HUDEP-2 (cell line): ENCODE results near the gene CAT.
A peak's percentile ranks its signal among the peaks of the same experiment; 100 is the strongest.
"Not testable (repeated sequence)": the region's sequence is repeated elsewhere in the genome, so short reads cannot be mapped to it uniquely, and the experiment has no call there.

ENCODE experiments used
- DNase-seq, 76 experiments: peaks; one replicate each; lab custom pipeline; 2025; ENCODE audit not compliant: unreplicated experiment in 76 of 76; lab: John Stamatoyannopoulos, UW

CAT gene

DNA sequence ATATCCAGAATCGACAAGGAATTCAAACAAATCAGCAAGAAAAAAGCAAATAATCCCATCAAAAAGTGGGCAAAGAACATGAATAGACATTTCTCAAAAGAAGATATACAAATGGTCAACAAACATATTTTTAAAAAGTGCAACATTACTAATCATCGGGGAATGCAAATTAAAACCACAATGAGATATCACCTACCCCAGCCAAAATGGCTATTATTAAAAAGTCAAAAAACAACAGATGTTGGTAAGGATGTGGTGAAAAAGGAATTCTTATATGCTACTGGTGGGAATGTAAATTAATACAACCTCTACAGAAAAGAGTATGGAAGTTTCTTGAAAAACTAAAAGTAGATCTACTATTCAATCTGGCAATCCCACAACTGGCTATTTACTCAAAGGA lies 13.9 kb upstream of the CAT start:
- not testable (repeated sequence) for DNase-seq

DNA sequence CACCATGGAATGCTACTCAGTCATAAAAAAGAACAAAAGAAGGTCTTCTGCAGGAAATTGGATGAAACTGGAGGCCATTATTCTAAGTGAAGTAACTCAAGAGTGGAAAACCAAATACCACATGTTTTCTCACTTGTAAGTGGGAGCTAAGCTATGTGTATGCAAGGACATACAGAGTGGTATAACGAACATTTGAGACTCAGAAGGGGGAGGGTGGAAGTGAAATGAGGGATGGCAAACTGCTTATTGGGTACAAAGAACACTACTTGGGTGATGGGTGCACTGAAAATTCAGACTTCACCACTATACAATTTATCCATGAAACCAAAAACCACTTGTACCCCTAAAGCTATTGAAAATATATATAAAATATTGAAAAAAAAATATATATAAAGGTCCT lies 13.4 kb upstream of the CAT start:
- DNase-seq: no peak

DNA sequence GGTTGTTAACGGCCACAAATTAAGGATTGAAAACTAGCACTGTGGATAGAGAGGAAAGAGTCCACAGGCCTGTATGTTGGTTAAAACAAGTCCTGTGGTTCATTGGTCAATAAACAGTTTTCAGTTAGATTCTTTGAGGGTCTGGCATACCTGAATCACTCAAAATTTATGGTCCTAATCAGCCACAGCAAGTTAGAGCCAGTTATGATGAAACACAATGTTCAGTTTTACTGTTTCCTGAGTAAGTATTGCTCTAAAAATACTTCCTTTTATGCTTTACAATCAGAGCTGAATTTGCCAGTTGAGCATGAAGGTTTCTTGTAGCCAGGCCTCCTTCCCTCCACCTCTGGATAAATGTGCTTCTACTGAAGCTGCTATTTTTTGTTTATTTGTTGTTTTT lies 12.9 kb upstream of the CAT start:
- no peak for DNase-seq

DNA sequence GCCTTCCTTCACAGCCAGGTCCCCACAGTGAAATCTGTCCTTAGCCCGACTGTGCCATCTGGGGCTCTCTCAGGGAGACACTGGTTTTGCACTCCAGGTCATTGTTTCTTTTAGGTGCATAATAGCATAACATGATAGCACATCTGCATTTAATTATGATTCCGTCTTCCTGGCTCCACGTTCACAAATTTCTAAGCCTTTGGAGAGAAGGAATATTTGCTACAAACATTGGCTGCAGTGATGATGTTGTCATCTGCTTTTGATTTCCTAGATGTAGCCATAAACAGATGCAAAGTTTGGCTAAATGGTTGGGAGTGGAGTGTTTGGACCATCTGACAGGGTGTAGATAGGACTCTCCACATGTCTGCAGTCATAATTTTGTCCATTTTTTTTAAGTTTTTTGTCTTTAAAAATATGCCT lies 12.0 kb upstream of the CAT start:
- DNase-seq: no peak

DNA sequence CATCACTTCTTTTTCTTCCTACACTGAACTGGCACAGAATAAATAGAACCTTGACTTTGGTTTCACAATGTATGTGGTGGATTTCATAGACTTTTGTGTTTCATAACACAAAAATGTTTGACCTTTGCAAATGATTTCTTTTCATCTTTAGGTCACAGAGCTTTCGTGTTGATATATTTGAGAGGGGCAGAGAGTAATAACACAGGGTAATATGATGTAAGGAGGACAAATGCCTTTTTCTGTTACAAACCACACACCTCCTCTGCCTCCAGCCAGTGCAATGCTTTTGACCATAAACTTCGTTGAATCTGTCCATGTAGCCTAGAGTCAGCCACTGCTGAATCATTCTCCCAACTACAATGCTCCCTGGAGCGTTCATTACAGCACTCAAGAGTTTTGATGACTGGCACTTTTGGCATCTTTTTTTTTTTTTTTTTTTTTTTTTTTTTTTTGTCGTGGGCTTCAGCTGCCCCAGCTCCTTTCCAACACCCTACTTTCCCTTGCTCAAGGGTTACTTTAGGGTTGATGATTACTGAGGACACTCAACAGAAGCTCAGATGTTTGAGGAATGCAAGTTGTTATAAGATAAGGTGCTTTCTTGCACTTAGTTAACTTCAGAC lies 11.4 kb upstream of the CAT start:
- DNase-seq: peak in 1 of 76 experiments; percentile 20

DNA sequence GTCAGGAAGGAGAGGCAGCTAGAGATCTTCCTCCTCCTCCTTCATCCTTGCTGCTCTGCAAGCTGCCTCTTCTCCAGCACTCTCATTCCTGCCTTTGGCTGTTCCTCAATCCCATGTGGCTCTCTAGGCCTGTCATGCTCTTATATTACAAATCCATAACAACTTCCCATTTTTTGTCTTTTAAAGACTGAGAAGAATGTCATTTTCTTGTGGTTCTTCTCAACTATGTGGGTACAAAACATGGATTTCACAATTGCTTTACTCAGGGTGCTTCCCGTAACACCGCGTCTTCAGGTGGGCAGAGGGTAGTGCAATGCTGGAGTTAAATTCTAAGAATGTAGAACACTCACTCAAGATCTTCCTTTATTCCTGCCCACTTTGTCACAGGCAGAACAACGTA lies 6.8 kb upstream of the CAT start:
- DNase-seq: no peak

DNA sequence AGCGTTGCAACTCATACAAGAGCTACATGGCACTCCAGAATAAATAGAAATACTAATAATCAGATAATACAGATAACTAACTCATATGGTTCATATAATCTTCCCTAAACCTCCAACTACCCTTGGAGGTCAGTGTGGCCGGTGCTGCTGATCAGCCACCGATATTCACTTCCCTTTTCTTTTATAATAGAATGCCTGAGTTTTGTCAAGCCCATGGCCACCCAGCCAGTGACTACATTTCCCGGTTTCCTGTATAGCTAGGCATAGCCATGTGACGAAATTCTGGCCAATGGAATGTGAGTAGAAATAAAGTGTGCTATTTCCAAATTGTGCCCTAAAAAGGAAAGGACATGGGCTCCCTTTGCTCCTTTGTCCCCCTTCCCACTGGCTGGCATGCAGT lies 5.9 kb upstream of the CAT start:
- DNase-seq: no peak

DNA sequence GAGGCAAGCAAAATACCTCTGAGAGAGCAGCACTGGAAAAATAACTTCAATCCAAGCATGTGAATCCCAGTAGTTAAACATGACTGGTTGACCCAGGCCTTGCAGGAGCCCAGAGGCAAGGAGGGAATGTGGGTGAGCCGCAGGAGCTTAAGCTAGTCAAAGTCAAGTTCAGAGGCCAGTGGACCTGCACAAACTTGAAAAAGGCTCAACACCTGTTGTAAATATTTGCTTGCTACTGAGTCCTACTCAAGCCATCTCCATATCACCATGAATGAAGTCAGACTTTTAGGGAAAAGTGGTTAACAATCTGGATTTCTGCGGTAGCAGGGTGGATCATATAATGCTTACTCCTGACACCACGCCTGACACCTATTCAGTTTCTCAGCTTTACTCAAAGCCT lies 4.8 kb upstream of the CAT start:
- no peak for DNase-seq

DNA sequence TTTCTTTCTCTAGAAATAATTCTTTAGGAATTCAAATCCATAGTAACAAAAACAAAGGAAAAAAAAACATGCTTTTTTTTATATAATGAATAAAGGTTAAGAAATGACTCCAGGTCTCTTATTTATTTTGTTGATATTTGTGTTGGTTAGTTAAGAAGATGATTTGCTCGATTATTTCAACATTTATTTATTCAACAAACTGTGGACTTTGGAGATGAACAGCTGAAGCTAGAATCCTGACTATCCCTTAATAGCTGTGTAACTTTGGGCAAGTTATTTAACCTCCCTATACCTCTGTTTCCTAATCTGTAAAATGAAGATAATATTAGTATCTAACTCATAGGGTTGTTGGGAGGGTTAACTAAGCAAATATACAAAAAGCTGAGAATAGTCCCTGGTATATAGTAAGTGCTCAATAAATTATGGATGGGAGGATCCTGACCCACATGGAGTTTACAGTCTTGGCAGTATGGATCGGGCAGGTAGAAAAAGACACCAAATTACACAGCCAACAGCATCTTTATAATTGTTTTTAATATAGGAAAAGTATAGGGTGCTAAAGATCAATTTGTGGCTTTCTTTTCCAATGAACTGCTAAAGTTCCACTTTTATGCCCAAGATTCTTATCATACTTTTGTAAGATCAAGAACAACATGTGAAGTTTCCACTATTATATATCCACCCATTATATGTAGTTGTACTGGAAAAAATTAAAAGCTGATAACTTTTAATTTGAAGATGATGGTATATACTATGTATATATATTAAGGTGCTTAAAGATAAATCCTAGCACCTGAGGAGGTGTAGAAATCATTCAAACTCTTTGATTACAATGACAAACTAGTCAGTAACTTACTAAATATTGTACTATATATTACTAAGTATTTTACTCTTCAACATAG lies 1.3 kb upstream of the CAT start:
- DNase-seq: peak in 1 of 76 experiments; percentile 38

DNA sequence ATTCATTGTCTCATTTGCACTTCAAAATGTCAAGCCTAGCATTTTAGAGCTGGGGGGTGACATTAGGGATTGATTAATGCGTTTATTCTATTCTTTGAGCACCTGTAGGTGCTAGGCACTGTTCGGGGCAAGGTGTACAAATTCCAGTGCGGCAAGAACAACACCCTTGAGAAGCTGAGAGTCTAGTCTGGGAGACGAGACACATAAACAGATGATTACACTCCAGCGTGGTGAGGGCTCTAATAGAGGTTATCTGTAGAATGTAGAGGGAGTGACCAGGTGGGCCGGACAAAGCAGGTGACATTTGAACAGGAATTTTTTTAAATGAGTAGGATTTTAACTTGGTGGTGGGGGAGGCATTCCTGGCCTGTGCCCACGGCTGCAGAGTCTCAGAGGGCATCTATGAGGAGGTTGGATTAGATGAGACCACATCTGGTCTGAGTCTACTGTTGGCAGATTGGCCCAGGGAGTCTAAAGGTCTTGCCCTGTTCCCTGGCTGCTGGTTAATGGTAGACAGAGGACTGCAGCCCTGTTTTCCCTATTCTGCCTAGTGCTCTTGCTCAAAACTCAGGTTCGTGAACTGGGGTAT lies 970 bp downstream of the CAT start:
- DNase-seq: peak in 6 of 76 experiments; percentile 10 to 28 (median 19)

DNA sequence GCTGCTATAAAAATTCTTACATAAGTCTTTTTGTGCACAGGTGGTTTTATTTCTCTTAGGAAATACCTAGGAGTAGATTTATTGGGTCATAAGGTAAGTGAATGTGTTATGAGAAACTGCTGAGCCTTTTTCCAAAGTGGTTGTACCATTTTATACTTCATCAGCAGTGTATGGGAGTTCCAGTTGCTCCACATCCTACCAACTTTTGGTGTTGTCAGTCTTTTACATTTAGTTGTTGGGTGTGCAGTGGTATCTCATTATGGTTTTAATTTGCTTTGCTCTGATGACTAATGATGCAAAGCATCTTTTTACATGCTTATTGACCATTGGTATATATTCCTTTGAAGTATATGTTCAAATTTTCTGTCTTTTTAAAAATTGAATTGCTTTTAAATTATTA lies 3.1 kb downstream of the CAT start:
- DNase-seq: no peak

DNA sequence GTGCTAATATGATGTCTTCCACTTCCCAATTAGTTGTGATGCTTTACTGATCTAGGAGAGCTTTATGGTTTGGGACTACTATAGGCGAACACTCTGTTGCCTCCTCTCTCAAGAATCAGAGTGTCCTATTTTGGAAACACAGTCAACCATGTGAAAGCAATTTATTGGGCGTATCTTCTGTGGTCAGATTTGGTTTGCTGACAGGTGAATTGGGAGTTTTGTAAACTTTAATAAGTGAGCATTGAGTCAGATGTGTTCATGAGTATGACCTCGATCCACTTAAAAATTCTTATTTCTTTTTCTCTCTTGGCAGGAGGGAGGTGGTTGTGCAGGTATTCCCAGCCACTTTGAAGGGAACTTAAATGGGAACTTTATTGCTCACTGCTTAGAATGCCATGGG lies 4.4 kb downstream of the CAT start:
- no peak for DNase-seq

DNA sequence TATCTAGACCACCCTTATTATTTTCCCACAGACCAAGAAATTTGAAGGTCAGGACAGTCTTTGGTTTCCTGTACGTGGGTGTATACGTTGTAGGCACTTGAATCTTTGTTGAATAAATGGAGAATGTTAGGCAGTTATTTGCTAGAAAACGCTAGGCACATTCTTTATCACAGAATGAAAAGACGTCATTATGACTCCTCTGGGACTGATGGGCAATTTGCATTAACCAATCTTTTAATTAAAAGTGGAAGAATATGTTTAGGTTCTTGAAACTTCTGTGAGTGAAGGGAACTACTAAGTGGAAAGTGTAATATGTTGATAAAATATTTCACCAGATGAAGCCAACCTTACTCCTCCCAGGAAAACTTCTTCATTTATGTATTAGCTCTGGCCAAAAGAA lies 5.7 kb downstream of the CAT start:
- no peak for DNase-seq

DNA sequence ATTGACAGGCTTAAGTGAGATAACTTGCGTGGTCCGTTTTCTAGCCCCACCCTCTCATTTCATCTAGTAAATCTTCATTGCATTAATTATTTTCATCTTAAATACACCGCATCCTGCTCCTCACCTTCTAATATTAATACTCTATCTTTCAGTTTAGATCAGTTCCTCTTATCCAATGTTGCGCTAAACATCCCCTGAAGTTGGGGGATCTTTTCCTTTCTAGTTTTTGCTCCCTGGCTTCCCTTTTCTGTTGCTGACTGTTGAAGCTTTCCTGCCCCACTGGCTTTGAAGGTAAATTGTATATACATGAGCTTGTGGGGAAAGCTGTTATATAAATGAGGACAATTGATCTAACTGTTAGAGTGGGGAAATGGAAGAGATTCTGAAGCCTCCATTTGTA lies 7.2 kb downstream of the CAT start:
- no peak for DNase-seq

DNA sequence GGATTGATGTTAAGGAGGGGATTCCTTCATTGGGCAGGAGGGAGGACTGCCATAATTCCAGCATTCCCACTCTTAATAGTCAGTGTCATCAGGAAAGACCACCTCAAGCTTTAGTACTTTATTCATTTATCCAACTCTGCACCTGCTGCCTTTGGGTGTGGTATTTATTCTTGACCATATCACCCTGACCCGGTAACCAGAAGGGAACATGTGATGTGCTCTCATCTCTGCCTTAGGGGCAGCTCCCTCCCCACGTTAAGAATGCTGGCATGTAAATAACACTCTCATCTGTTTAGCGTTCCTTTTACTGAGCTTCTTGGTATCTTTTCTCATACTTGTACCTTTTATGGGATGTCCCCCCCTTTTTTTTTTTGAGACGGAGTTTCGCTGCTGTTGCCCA lies 7.7 kb downstream of the CAT start:
- peak in 40 of 76 experiments; percentile 5 to 63 (median 24) for DNase-seq

DNA sequence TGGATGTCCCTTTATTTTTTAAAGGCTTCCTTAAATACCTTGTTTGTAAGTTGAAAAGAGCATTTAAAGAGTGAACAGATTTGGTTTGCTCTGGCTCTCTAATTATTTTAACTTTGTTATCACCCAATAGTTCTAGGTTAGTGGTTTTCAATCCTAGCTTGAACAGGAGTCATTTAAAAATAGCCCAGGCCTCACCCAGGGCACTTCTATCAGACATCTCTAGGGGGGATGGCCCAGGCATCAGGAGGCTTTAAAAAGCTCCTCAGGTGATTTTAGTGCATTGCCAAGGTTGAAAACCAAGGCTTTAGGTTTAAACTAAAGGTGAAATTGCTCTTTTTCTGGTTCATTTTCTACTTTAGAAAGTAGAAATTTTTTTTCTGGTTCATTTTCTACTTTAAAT lies 8.3 kb downstream of the CAT start:
- DNase-seq: no peak

DNA sequence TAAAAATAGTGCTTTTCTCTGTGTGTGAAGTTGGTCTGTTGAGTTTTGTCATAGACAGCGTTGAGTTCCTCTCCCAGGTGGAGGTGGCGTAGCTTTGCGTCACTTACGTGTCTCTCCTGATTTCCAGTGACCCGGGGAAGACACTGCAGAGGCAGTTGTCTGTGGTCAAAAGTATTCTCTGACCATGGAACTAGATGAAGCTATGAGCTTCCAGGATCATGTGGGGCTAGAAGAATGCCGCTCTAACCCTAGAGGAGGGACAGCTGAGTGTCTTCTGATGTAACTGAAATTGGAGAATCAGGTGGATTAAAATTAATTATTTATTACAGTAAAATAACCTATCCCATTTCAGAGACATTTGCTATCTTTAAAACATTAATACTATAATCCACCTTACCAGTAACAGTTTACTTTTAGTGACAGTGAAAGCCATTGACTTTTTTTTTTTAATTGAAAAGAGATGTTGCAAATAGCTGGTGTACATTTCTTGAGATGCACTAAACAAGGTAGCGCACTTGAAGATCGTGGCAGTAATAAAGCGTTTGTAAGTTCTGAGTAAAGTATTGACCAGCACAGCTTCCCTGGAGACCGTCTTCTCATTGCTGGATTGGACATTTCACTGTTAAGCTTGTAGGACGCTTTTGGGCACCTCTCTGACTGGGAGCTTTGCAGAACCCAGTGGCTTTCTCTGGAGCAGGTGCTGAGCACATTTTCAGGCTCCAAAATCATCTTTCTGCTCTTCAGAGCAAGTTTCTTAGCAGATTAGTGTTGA lies 9.7 kb downstream of the CAT start:
- DNase-seq: no peak

DNA sequence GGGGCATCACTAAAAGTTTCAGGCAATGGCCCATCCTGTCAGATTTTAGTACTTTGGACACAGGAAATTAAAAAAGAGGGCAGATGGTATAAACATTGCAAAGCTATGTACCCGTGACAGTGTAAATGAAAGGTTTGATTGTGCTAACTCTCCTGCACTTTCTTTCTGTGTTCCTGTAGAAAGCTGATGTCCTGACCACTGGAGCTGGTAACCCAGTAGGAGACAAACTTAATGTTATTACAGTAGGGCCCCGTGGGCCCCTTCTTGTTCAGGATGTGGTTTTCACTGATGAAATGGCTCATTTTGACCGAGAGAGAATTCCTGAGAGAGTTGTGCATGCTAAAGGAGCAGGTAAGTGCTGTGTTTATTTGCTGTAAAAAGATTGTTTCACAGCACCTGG lies 10.3 kb downstream of the CAT start:
- no peak for DNase-seq

DNA sequence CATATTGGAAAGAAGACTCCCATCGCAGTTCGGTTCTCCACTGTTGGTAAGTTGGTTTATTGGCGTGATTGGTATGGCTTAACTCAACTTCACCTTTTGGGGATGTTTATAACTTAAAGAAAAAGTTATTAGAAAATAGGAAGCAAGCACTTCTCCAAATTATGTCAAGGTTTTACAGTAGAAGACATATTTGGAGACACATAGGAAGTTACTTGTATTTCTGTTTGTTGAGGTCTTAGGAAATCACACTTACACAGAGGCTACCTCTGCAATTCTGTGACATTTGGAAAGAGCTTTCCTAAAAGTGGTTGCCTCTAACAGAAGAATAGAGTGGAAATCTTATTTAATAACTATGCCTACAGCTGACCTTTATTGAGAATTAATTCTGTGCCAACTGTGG lies 12.3 kb downstream of the CAT start:
- DNase-seq: no peak

DNA sequence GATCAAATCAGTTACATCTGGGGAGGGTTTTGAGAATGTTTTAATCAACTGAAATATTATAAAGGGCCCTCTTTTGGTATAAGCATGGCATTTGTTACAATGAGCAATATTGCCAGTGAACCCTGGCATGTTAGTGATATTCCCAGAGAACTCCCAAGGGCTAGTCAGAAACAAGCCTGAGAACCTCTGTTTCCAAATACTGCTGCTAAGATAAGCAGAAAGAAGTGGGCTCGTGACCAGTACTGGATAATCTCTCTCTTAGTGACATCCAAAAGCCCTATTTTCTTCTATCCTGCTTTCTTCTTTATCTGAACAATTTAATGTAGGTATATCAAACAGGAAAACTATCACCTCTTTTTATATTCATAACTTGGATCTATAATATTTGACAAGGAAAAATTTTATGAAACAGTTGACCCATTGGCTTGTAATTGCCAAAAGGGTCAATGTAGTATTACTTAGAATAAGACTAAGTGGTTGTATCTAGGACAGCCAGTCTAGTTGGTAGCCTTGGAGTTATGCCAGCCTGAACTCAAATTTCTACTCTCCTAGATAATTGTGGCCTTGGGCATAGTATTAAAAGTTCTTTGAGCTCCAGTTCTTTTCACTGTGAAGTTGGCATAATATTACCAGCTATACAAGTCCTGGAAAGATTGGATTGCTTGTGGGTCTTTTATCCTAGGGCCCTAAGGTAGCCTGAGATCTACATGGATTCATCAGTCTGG lies 15.7 kb downstream of the CAT start:
- DNase-seq: no peak

DNA sequence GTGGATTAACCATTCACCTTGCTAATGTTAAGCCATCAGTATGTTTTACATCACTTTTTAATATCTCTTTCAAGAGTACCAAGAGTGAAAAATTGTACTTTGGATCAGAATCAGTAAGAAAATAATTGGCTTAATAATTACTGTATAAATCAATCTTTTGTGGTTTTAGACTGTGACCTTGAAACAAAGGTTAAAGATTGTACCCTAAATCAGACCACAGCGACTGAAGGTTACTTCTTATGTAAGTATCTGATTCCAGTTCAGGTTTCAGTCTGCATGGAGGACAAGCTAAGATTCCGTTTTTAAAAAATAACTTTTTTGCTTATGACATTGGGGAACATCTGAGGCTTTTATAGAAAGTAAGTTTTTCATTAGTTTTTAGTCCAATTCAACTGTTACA lies 18.9 kb downstream of the CAT start:
- DNase-seq: no peak
